PFSK-1 (cell line): ENCODE data around the gene HIPK1.

Experiments
- FOXP2 ChIP-seq: optimal IDR thresholded peaks from 2 replicates; pipeline ENCODE3; 2011; ENCODE audit warnings: borderline replicate concordance, control low read depth, inconsistent platforms; ENCODE audit not compliant: insufficient read depth; ENCODE audit errors: extremely low read length, extremely low read depth
- POLR2AphosphoS5 ChIP-seq: IDR thresholded peaks from 2 replicates; pipeline ENCODE4 v1.6.1; 2012; ENCODE audit warnings: low read depth, mild to moderate bottlenecking, control low read depth, low read length, moderate library complexity
- SIN3A ChIP-seq: IDR thresholded peaks from 2 replicates; pipeline ENCODE4 v1.6.1; 2012; ENCODE audit warnings: mild to moderate bottlenecking, low read length, moderate library complexity, borderline replicate concordance; ENCODE audit not compliant: insufficient read depth
- TAF1 ChIP-seq: IDR thresholded peaks from 2 replicates; pipeline ENCODE4 v1.6.1; 2012; ENCODE audit warnings: low read length, control low read depth, borderline replicate concordance; ENCODE audit not compliant: insufficient read depth
- TF ChIP-seq, protein P1 (sequence below), 2 experiments: IDR thresholded peaks; 2 replicates each; pipeline versions ENCODE4 v1.6.1 to v1.8.0; 2011 to 2012; ENCODE audit warnings: low read depth in 2 of 2, low read length in 2 of 2, control low read depth in 1 of 2, inconsistent platforms in 1 of 2, mild to moderate bottlenecking in 1 of 2, moderate library complexity in 1 of 2; ENCODE audit not compliant: insufficient read depth in 1 of 2

DNA sequence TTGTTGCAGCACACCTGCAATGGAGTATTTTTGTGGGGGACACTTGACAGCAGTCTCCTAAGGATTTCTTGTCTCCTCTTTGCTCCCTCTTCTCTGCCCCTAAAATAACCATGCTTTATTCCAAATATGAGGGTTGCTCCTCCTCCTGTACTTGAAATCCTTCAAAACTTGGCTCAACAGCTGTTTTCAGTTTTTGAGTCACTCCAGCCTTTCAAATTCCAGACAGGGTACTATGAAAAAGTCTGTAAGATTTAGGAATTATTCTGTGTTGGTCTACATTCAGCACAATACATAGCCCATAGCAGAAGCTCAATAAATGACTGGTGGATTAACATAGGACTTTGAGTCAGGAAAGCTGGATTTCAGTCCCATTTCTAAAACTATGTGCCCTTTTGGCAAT, 30.0 kb upstream of the HIPK1 start:
- TF ChIP-seq POLR2AphosphoS5 (no peak), TAF1 (no peak), SIN3A (no peak), FOXP2 (no peak)
- TF ChIP-seq, protein P1, sequence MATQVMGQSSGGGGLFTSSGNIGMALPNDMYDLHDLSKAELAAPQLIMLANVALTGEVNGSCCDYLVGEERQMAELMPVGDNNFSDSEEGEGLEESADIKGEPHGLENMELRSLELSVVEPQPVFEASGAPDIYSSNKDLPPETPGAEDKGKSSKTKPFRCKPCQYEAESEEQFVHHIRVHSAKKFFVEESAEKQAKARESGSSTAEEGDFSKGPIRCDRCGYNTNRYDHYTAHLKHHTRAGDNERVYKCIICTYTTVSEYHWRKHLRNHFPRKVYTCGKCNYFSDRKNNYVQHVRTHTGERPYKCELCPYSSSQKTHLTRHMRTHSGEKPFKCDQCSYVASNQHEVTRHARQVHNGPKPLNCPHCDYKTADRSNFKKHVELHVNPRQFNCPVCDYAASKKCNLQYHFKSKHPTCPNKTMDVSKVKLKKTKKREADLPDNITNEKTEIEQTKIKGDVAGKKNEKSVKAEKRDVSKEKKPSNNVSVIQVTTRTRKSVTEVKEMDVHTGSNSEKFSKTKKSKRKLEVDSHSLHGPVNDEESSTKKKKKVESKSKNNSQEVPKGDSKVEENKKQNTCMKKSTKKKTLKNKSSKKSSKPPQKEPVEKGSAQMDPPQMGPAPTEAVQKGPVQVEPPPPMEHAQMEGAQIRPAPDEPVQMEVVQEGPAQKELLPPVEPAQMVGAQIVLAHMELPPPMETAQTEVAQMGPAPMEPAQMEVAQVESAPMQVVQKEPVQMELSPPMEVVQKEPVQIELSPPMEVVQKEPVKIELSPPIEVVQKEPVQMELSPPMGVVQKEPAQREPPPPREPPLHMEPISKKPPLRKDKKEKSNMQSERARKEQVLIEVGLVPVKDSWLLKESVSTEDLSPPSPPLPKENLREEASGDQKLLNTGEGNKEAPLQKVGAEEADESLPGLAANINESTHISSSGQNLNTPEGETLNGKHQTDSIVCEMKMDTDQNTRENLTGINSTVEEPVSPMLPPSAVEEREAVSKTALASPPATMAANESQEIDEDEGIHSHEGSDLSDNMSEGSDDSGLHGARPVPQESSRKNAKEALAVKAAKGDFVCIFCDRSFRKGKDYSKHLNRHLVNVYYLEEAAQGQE (IDR thresholded peaks at IDR 0.05; ENCODE audit: insufficient read depth in 1 of 2, low read depth in 2 of 2, low read length in 2 of 2) = no peak
